H9 (cell line): Measurements from ENCODE around the gene TMEM106B. TPM values are rescaled to one million over a fixed set of nuclear protein-coding genes. Genes with fewer than 3 reads are reported as not detected.

Source experiments
- DNase-seq: peaks from one replicate; pipeline ENCODE4 v3.0.0-alpha.2; 2017
- H2AFZ ChIP-seq: one replicate; pipeline ENCODE4 v1.6.1; 2013; ENCODE audit warnings: mild to moderate bottlenecking, low read length, control low read depth, moderate library complexity
- H2AK5ac ChIP-seq: 2 replicates; pipeline ENCODE4 v1.6.1; 2013; ENCODE audit warnings: low read length, control low read depth, mixed read lengths; ENCODE audit not compliant: insufficient read length
- H2BK120ac ChIP-seq: one replicate; pipeline ENCODE4 v1.6.1; 2013; ENCODE audit warnings: low read depth, mild to moderate bottlenecking, low read length, control low read depth, inconsistent platforms; ENCODE audit not compliant: poor library complexity, severe bottlenecking
- H2BK12ac ChIP-seq: 2 replicates; pipeline ENCODE4 v1.6.1; 2013; ENCODE audit warnings: low read length, control low read depth, mixed read lengths, low read depth; ENCODE audit not compliant: insufficient read length
- H2BK15ac ChIP-seq: 2 replicates; pipeline ENCODE4 v1.6.1; 2013; ENCODE audit warnings: low read depth, low read length, control low read depth
- H2BK20ac ChIP-seq: one replicate; pipeline ENCODE4 v1.6.1; 2013; ENCODE audit warnings: low read depth, mild to moderate bottlenecking, low read length, control low read depth, inconsistent platforms; ENCODE audit not compliant: poor library complexity, severe bottlenecking
- H2BK5ac ChIP-seq: 2 replicates; pipeline ENCODE4 v1.6.1; 2013; ENCODE audit warnings: low read length, control low read depth, mixed read lengths; ENCODE audit not compliant: insufficient read length
- H3K14ac ChIP-seq: 2 replicates; pipeline ENCODE4 v1.6.1; 2013; ENCODE audit warnings: low read length, control low read depth; ENCODE audit not compliant: insufficient read depth
- H3K18ac ChIP-seq: 2 replicates; pipeline ENCODE4 v1.6.1; 2013; ENCODE audit warnings: low read depth, mild to moderate bottlenecking, mixed read lengths, low read length, control low read depth; ENCODE audit not compliant: insufficient read length
- H3K23ac ChIP-seq: 2 replicates; pipeline ENCODE4 v1.6.1; 2013; ENCODE audit warnings: low read length, control low read depth, mixed read lengths, low read depth; ENCODE audit not compliant: insufficient read length
- H3K23me2 ChIP-seq: 2 replicates; pipeline ENCODE4 v1.6.1; 2013; ENCODE audit warnings: low read depth, mild to moderate bottlenecking, mixed read lengths, low read length, control low read depth; ENCODE audit not compliant: insufficient read length, poor library complexity, severe bottlenecking
- H3K27ac ChIP-seq: 2 replicates; pipeline ENCODE4 v1.5.1; 2013; ENCODE audit warnings: low read length, control low read depth, mixed read lengths, low read depth; ENCODE audit not compliant: insufficient read length
- H3K27me3 ChIP-seq: 2 replicates; pipeline ENCODE4 v1.6.1; 2013; ENCODE audit warnings: low read length, control low read depth, inconsistent platforms; ENCODE audit not compliant: insufficient read depth
- H3K4ac ChIP-seq: 2 replicates; pipeline ENCODE4 v1.6.1; 2013; ENCODE audit warnings: low read depth, mild to moderate bottlenecking, control low read depth, inconsistent platforms, low read length, moderate library complexity
- H3K4me1 ChIP-seq: 2 replicates; pipeline ENCODE4 v1.6.1; 2013; ENCODE audit warnings: low read length, control low read depth, inconsistent platforms; ENCODE audit not compliant: insufficient read depth
- H3K4me2 ChIP-seq: 2 replicates; pipeline ENCODE4 v1.6.1; 2013; ENCODE audit warnings: low read length, control low read depth, mixed read lengths; ENCODE audit not compliant: insufficient read length, insufficient read depth
- H3K56ac ChIP-seq: 2 replicates; pipeline ENCODE4 v1.6.1; 2013; ENCODE audit warnings: low read depth, mild to moderate bottlenecking, mixed read lengths, low read length, control low read depth; ENCODE audit not compliant: insufficient read length
- H3K79me1 ChIP-seq: 2 replicates; pipeline ENCODE4 v1.6.1; 2013; ENCODE audit warnings: low read depth, mild to moderate bottlenecking, moderate library complexity, low read length, control low read depth, inconsistent platforms; ENCODE audit not compliant: insufficient read depth, poor library complexity, severe bottlenecking
- H3K79me2 ChIP-seq: 2 replicates; pipeline ENCODE4 v1.6.1; 2013; ENCODE audit warnings: low read length, control low read depth, inconsistent platforms; ENCODE audit not compliant: insufficient read depth
- H3K9ac ChIP-seq: 2 replicates; pipeline ENCODE4 v1.6.1; 2013; ENCODE audit warnings: low read length, control low read depth, mixed read lengths; ENCODE audit not compliant: insufficient read length; ENCODE audit errors: extremely low read depth
- H3K9me3 ChIP-seq: one replicate; pipeline ENCODE4 v1.6.1; 2013; ENCODE audit warnings: low read depth, low read length, inconsistent platforms; ENCODE audit not compliant: control insufficient read depth
- H3T11ph ChIP-seq: one replicate; pipeline ENCODE4 v1.6.1; 2013; ENCODE audit warnings: mild to moderate bottlenecking, low read length, control low read depth, inconsistent platforms
- H4K20me1 ChIP-seq: one replicate; pipeline ENCODE4 v1.6.1; 2013; ENCODE audit not compliant: control insufficient read depth, insufficient read length, insufficient read depth
- H4K5ac ChIP-seq: 2 replicates; pipeline ENCODE4 v1.6.1; 2013; ENCODE audit warnings: low read depth, mild to moderate bottlenecking, mixed read lengths, low read length, control low read depth; ENCODE audit not compliant: insufficient read length
- H4K8ac ChIP-seq: replicated peaks from 2 replicates; pipeline ENCODE4 v1.6.1; 2013; ENCODE audit warnings: low read length, control low read depth, mixed read lengths, low read depth; ENCODE audit not compliant: insufficient read length
- H4K91ac ChIP-seq: 2 replicates; pipeline ENCODE4 v1.6.1; 2013; ENCODE audit warnings: low read depth, mild to moderate bottlenecking, moderate library complexity, mixed read lengths, low read length, control low read depth; ENCODE audit not compliant: insufficient read length
- H3K27ac Mint-ChIP-seq, 3 experiments: 2 replicates in 2 of 3; 3 replicates in 1 of 3; pipeline ENCODE4 v1.8.0; 2020 to 2021; ENCODE audit warnings: mixed read lengths in 3 of 3, mild to moderate bottlenecking in 1 of 3, moderate library complexity in 1 of 3
- H3K27me3 Mint-ChIP-seq: 2 replicates; pipeline ENCODE4 v1.8.0; 2021; ENCODE audit warnings: low read depth, mild to moderate bottlenecking, moderate library complexity, mixed read lengths
- H3K36me3 Mint-ChIP-seq, 3 experiments: 2 replicates in 2 of 3; 3 replicates in 1 of 3; pipeline ENCODE4 v1.8.0; 2020 to 2021; ENCODE audit warnings: low read depth in 3 of 3, mixed read lengths in 3 of 3; ENCODE audit not compliant: insufficient read depth in 1 of 3
- H3K4me1 Mint-ChIP-seq, 2 experiments: 2 replicates each; pipeline ENCODE4 v1.8.0; 2020; ENCODE audit warnings: mixed read lengths in 2 of 2
- H3K4me3 Mint-ChIP-seq, 2 experiments: 2 replicates in 1 of 2; 3 replicates in 1 of 2; pipeline ENCODE4 v1.8.0; 2020 to 2021; ENCODE audit warnings: mild to moderate bottlenecking in 2 of 2, mixed read lengths in 2 of 2, moderate library complexity in 1 of 2
- H3K9me3 Mint-ChIP-seq, 2 experiments: 2 replicates in 1 of 2; 3 replicates in 1 of 2; pipeline ENCODE4 v1.8.0; 2020; ENCODE audit warnings: mild to moderate bottlenecking in 2 of 2, mixed read lengths in 2 of 2, moderate library complexity in 1 of 2
- CTCF ChIP-seq: fragments of 200-600 bp; sonication (generic); conservative IDR thresholded peaks from 3 replicates; pipeline ENCODE4 v1.8.0; 2021; ENCODE audit warnings: antibody characterized with exemption, mild to moderate bottlenecking
- total RNA-seq: library from RNA; stranded (reverse); gene quantifications from 2 replicates; pipeline ENCODE4 v1.2.1, GENCODE V29; 2021

TMEM106B gene
- total RNA-seq, 1 experiment from 2014 or later: 28.4 TPM

- Histone ChIP-seq H4K8ac (no peak overlapping the region), H2BK15ac (no peak overlapping the region), H2AK5ac (no peak overlapping the region), H3K14ac (no peak overlapping the region), H3K4me1 (no peaks in the 10 kb centered on the region), H3K9ac (no peak overlapping the region), H2BK12ac (no peak overlapping the region), H3K27me3 (no peaks in the 10 kb centered on the region), H4K20me1 (no peaks in the 10 kb centered on the region), H3K27ac (no peak overlapping the region), H3K23me2 (no peaks in the 10 kb centered on the region), H3K56ac (no peak overlapping the region), H3K18ac (no peak overlapping the region), H3K4ac (no peak overlapping the region), H3K79me1 (no peaks in the 10 kb centered on the region), H4K91ac (no peak overlapping the region), H3T11ph (no peak overlapping the region), H4K5ac (no peak overlapping the region), H3K79me2 (no peaks in the 10 kb centered on the region), H2BK120ac (no peak overlapping the region), H2BK20ac (no peak overlapping the region), H2AFZ (no peak overlapping the region), H3K4me2 (no peak overlapping the region), H3K9me3 (no peaks in the 10 kb centered on the region), H3K23ac (no peak overlapping the region), H2BK5ac (no peak overlapping the region)
- Mint-ChIP-seq H3K4me3 (no peak overlapping the region), H3K27me3 (no peaks in the 10 kb centered on the region), H3K4me1 (no peaks in the 10 kb centered on the region), H3K36me3 (peaks cover 26 to 55% (median 39%) of the 10 kb centered on the region in 3 experiments), H3K9me3 (peaks cover 13 to 14% of the 10 kb centered on the region in 2 experiments; a peak in 4 of 5 replicates), H3K27ac (peak overlapping the region in 1 of 3 experiments; percentile 66; a peak in 2 of 7 replicates)
- no peak for DNase-seq
- TF ChIP-seq CTCF: no peak
These were observed 18.0 kb downstream of the TMEM106B start for GRCh38 chr7:12229046-12229445.
